ENCODE data around the gene NSUN2. TPM values are rescaled to one million over a fixed set of nuclear protein-coding genes. Genes with fewer than 3 reads are reported as not detected.

NSUN2 gene
- total RNA-seq, 1 donor from 2014 or later = 74.4 TPM

DNA sequence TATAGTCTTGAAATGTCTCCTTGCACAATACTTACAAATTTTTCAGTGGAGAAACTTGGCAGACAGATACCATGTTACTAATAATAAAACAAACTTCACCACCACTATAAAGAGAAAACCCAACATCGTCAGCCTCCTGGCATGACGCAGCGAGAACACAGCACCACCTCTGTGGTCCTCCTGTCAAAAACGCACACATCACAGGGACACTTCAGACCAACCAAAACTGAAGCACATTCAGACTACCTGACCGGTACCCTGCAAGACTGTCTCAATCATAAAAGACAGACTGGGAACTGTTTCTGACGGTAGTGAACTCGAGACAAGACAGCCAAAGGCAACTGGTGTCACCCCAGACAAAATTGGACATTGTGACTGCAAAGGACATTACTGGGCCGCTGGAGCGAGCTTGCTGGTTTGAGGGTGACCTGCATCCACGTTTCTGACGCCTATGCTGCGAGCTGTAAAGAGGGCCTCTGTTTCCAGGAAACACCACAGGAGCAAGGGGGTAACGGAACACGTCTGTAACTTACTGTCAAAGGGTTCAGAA, 34.4 kb downstream of the NSUN2 start:
- Mint-ChIP-seq H3K27ac (no peak overlapping the region), H3K4me3 (no peak overlapping the region), H3K9me3 (no peaks in the 10 kb centered on the region), H3K4me1 (no peaks in the 10 kb centered on the region), H3K36me3 (peaks cover 51% of the 10 kb centered on the region), H3K27me3 (ENCODE audit: low read depth) (no peaks in the 10 kb centered on the region)
- TF ChIP-seq, protein P1, sequence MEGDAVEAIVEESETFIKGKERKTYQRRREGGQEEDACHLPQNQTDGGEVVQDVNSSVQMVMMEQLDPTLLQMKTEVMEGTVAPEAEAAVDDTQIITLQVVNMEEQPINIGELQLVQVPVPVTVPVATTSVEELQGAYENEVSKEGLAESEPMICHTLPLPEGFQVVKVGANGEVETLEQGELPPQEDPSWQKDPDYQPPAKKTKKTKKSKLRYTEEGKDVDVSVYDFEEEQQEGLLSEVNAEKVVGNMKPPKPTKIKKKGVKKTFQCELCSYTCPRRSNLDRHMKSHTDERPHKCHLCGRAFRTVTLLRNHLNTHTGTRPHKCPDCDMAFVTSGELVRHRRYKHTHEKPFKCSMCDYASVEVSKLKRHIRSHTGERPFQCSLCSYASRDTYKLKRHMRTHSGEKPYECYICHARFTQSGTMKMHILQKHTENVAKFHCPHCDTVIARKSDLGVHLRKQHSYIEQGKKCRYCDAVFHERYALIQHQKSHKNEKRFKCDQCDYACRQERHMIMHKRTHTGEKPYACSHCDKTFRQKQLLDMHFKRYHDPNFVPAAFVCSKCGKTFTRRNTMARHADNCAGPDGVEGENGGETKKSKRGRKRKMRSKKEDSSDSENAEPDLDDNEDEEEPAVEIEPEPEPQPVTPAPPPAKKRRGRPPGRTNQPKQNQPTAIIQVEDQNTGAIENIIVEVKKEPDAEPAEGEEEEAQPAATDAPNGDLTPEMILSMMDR (IDR thresholded peaks at IDR 0.05; ENCODE audit: unreplicated experiment) = no peak
- DNase-seq (ENCODE audit: low spot score in 2 of 2, unreplicated experiment in 2 of 2) = no peak

DNA sequence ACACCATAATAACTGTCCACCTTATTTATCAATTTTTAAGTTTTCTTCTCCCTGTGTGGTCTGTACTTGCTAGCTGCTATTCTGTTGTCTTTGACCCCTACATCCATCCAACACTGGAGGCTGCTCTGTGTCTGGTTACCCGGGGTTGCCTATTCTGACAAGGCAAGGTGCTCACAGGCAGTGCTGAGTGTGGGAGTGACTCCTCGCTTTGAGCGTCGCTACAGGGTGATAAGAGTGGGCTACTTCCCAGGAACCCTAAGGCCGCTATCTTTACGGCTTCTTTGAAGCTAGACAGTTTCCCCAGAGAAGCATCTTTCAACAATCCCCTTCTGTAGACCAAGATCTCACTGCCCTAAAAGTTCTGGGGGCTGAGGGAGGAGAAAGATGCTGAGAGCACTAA, 35.3 kb downstream of the NSUN2 start:
- H3K36me3 Mint-ChIP-seq = peaks cover 47% of the 10 kb centered on the region

DNA sequence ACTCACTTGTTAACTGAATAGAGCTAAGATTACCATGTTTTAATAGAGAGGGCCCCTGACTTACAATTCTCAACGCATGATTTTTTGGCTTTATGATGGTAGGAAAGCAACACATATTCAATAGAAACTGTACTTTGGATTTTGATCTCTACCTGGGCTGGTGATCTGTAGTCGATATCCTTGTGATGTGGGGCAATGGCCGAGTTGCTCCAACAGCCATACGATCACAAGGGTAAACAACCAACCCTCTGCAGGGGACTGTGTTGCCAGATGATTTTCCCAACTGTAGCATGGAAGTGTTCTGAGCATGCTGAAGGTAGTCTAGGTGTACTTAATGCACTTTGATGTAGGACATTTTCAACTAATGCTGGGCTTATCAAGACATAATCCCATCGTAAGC, 36.5 kb downstream of the NSUN2 start:
- Mint-ChIP-seq H3K27me3 (ENCODE audit: low read depth) (no peaks in the 10 kb centered on the region), H3K36me3 (peaks cover 36% of the 10 kb centered on the region), H3K9me3 (peaks cover 3% of the 10 kb centered on the region)

More for the DNA sequence above, 35.3 kb downstream of the NSUN2 start:
- no peaks in the 10 kb centered on the region for H3K9me3 Mint-ChIP-seq
- H3K4me1 Mint-ChIP-seq = no peaks in the 10 kb centered on the region
- no peak overlapping the region for H3K27ac Mint-ChIP-seq
- TF ChIP-seq, protein P1 (IDR thresholded peaks at IDR 0.05; ENCODE audit: unreplicated experiment) = no peak
- H3K4me3 Mint-ChIP-seq = no peak overlapping the region
- no peaks in the 10 kb centered on the region for H3K27me3 Mint-ChIP-seq (ENCODE audit: low read depth)
- no peak for DNase-seq (ENCODE audit: low spot score in 2 of 2, unreplicated experiment in 2 of 2)

DNA sequence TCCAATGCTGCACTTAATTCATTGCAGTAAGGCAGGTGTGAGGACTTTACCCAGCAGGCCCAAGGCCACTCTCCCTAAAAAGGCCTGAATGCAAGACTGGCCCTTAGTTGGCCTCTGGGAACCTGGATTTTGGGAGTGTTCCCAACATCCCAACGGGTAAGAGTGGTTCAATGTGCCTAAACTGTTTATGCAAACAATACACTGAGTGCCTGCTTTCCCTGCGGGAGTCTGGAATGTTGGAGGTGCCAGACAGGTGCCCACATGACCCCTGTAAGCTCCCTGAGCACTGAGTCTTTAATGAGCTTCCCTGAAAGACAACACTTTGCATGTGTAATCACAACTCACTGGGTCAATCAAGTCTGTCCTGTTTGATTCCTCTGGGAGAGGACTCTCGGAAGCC, 37.4 kb downstream of the NSUN2 start:
- H3K27ac Mint-ChIP-seq = no peak overlapping the region

More for the DNA sequence above, 36.5 kb downstream of the NSUN2 start:
- Mint-ChIP-seq H3K4me3 (no peak overlapping the region), H3K27ac (no peak overlapping the region), H3K4me1 (no peaks in the 10 kb centered on the region)
- TF ChIP-seq, protein P1 (IDR thresholded peaks at IDR 0.05; ENCODE audit: unreplicated experiment) = no peak
- no peak for DNase-seq (ENCODE audit: low spot score in 2 of 2, unreplicated experiment in 2 of 2)

DNA sequence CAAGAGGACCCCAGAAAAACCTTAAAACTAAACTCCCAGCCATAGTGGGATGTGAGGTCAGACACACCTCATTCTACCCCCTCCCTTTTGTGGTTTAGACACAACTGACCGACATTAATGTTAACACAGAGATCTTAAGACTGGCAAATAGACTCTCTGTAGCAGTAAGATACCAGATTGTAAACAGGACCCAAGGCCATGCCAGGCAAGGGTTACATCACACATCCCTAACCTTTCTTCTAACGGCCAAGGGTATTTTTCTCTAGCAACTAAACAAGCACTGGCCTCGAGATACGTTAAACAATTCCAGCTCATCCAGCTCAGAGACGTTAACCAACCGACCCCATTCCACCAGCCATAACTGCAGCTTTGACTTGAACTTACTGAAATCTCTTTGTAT, 38.8 kb downstream of the NSUN2 start:
- no peak overlapping the region for H3K4me3 Mint-ChIP-seq
- peaks cover 6% of the 10 kb centered on the region for H3K27me3 Mint-ChIP-seq (ENCODE audit: low read depth)
- H3K9me3 Mint-ChIP-seq = peaks cover 3% of the 10 kb centered on the region
- peaks cover 25% of the 10 kb centered on the region for H3K36me3 Mint-ChIP-seq
- no peak for DNase-seq (ENCODE audit: low spot score in 2 of 2, unreplicated experiment in 2 of 2)
- no peak overlapping the region for H3K27ac Mint-ChIP-seq
- TF ChIP-seq, protein P1 (IDR thresholded peaks at IDR 0.05; ENCODE audit: unreplicated experiment) = no peak
- no peaks in the 10 kb centered on the region for H3K4me1 Mint-ChIP-seq

More for the DNA sequence above, 37.4 kb downstream of the NSUN2 start:
- TF ChIP-seq, protein P1 (IDR thresholded peaks at IDR 0.05; ENCODE audit: unreplicated experiment) = no peak
- Mint-ChIP-seq H3K4me1 (no peaks in the 10 kb centered on the region), H3K27me3 (ENCODE audit: low read depth) (no peaks in the 10 kb centered on the region), H3K36me3 (peaks cover 29% of the 10 kb centered on the region), H3K9me3 (peaks cover 3% of the 10 kb centered on the region), H3K4me3 (no peak overlapping the region)
- DNase-seq (ENCODE audit: low spot score in 2 of 2, unreplicated experiment in 2 of 2) = no peak

Measured in mesothelial cell of epicardium (in vitro differentiated cells).